GM12878 (cell line): ENCODE results near the gene MAP6D1. TPM values are rescaled to one million over a fixed set of nuclear protein-coding genes. Genes with fewer than 3 reads are reported as not detected.

Experiments
- E2F8 ChIP-seq: fragments of 450-650 bp; IDR thresholded peaks from 2 replicates; pipeline ENCODE4 v1.6.1; 2018; ENCODE audit warnings: mild to moderate bottlenecking, low read depth, moderate library complexity; ENCODE audit not compliant: partially characterized antibody
- HDGF ChIP-seq: fragments of 450-650 bp; IDR thresholded peaks from 2 replicates; pipeline ENCODE4 v1.6.1; 2016; ENCODE audit warnings: antibody characterized with exemption
- PRDM15 ChIP-seq: fragments of 450-650 bp; formaldehyde crosslinking; IDR thresholded peaks from 2 replicates; pipeline ENCODE4 v1.4.0; 2020; ENCODE audit warnings: mild to moderate bottlenecking, moderate library complexity
- RCOR1 ChIP-seq: conservative IDR thresholded peaks from 2 replicates; pipeline ENCODE4 v1.6.1; 2012; ENCODE audit warnings: low read depth, low read length, improper control_type of control experiment
- SMAD1 ChIP-seq: fragments of 450-650 bp; IDR thresholded peaks from 2 replicates; pipeline ENCODE4 v1.6.1; 2018; ENCODE audit warnings: mild to moderate bottlenecking, low read depth; ENCODE audit not compliant: partially characterized antibody
- SMC3 ChIP-seq: IDR thresholded peaks from 2 replicates; pipeline ENCODE4 v1.6.1; 2011; ENCODE audit warnings: low read length, improper control_type of control experiment, borderline replicate concordance
- ZBTB11 ChIP-seq: fragments of 450-650 bp; formaldehyde crosslinking; IDR thresholded peaks from 2 replicates; pipeline ENCODE4 v1.5.0; 2022; ENCODE audit warnings: mild to moderate bottlenecking, missing genetic modification characterization
- polyA plus RNA-seq, 11 experiments: library from polyadenylated mRNA; depleted of rRNA in 4 of 11; unstranded in 6 of 11; stranded (reverse) in 5 of 11; fragments of >200 nt; fragmentation: Nextera tagmentation in 4 of 11; fragmentation: Illumina TruSeq in 1 of 11; extraction: Ambion mirVana in 4 of 11; extraction: Trizol in 1 of 11; gene quantifications; 1 replicate in 1 of 11; 2 replicates in 10 of 11; pipeline versions ENCODE4 v1.2.1 to v1.2.3, GENCODE V29; 2011 to 2016; ENCODE audit warnings: inconsistent platforms in 2 of 11, missing spikeins in 2 of 11, low read depth in 1 of 11
- total RNA-seq, 4 experiments: library from RNA; depleted of rRNA in 3 of 4; stranded (reverse); fragments of >200 nt in 3 of 4; fragmentation: Illumina TruSeq in 1 of 4; extraction: Trizol in 1 of 4; gene quantifications; 2 replicates each; pipeline versions ENCODE4 v1.2.1 to v1.2.3, GENCODE V29; 2013 to 2021

The MAP6D1 gene
- total and polyA plus RNA-seq, 10 of the 15 experiments (the other 5 are each of a cell fraction or from before 2014, with no cell fraction given): 0.50 to 2.2 (median 1.2) TPM; not detected in 3

GRCh38 chr3:183857863-183858262 lies 32.5 kb upstream of the MAP6D1 start (continued):
- TF ChIP-seq PRDM15 (no peak), ZBTB11 (no peak), SMAD1 (no peak), SMC3 (no peak), HDGF (no peak), RCOR1 (no peak), E2F8 (no peak)
